Suprapubic skin (tissue), 3 donors: ENCODE data around the gene KRT34.

Experiments used
- CTCF ChIP-seq, 2 donors: fragments of 200-600 bp in 1 of 2; fragments of 450-650 bp in 1 of 2; sonication (generic) in 1 of 2; IDR thresholded peaks; one replicate each; pipeline ENCODE4 v1.5.1; 2016 to 2019; ENCODE audit warnings: antibody characterized with exemption in 2 of 2, mild to moderate bottlenecking in 1 of 2, moderate library complexity in 1 of 2
- EP300 ChIP-seq: sonication (generic); formaldehyde crosslinking; IDR thresholded peaks from one replicate; pipeline ENCODE4 v1.6.1; 2017; ENCODE audit warnings: antibody characterized with exemption

DNA sequence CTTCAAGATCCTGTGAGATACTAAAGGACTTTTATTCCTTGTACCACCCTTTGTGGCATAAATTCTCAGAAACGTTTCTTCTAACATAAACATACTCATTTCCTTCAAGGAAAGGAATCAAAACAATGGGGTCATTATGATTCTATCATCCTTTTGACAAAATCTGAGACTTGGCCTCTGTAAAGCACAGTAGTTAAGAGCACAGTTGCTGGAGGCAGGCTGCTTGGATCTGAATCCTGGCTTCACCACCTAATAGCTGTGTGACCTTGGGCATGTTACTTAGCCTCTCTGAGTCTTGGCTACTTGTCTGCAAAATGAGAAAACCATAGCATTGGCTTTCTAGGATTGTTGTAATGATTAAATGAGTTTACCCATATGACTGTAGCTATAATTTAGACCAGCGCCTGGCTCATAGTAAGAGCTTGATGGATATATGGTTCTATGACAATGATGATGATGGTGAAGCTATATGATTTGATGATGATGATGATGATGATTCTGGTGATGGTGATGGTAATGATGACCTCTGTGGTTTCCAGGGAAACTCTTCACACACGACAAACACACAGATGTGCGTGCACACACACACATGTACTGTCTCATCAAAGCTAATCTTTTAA lies 21.4 kb upstream of the KRT34 start:
- TF ChIP-seq CTCF (IDR thresholded peaks at IDR 0.05) (no peak), EP300 (no peak)
